ENCODE data around the gene RPS5.
A peak's percentile ranks its signal among the peaks of the same experiment; 100 is the strongest.
"Not testable (repeated sequence)": the region's sequence is repeated elsewhere in the genome, so short reads cannot be mapped to it uniquely, and the experiment has no call there.

Gene RPS5

DNA sequence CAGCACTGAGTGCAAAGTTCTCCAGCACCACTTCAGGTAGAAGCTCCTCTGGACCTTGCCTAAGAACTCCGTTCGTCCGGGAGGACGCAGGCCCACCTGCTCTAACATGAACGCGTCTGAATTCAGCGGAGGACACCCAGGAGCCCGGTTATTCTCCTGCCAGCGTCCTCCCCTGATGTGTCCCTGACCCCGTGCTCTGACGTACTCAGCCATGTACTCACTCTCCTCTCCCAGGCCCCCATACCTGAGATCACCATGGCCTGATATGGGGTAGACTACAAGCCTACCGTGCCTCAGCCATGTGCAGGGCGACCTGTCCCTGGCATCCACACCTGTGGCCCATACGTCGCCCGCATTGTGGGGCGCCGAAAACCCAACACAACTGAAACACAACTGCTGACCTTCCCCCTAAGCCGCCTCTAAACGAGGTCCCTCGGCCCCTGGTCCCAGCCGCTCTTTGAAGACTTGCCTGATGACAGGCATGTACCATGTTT lies 20.6 kb downstream of the RPS5 start:
- no peak for DNase-seq

- peak; percentile 93 to 95 for DNase-seq
Observed at GRCh38 chr19:58408152-58409009, 21.3 kb downstream of the RPS5 start, which contains the start of gene ZNF584. TSS of gene ZNF584 (plus strand) at chr19:58408649. CDS start at chr19:58409148, 499 bp downstream.

GRCh38 chr19:58409010-58409790 lies 22.1 kb downstream of the RPS5 start:
- no peak for DNase-seq

GRCh38 chr19:58416604-58417003 lies 29.5 kb downstream of the RPS5 start:
- DNase-seq: no peak

DNA sequence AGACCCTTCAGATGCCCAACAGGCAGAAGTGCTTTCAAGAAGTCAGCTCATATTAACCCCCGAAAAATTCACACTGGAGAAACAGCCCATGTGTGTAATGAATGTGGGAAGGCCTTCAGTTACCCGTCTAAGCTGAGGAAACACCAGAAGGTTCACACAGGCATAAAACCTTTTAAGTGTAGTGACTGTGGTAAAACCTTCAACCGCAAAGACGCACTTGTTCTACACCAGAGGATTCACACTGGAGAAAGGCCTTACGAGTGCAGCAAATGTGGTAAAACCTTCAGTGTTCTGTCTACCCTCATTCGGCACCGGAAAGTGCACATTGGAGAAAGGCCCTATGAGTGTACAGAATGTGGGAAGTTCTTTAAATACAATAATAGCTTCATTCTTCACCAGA lies 30.0 kb downstream of the RPS5 start:
- no peak for DNase-seq

GRCh38 chr19:58428617-58429016 lies 41.5 kb downstream of the RPS5 start:
- no peak for DNase-seq

- no peak for DNase-seq
Observed at GRCh38 chr19:58429745-58430144, 42.7 kb downstream of the RPS5 start.

GRCh38 chr19:58434217-58434616 lies 47.1 kb downstream of the RPS5 start:
- no peak for DNase-seq

- DNase-seq: peak; percentile 98 to 99
Observed at GRCh38 chr19:58439576-58440554, 52.8 kb downstream of the RPS5 start, which contains the start of gene ZNF132. TSS of gene ZNF132 (minus strand) at chr19:58440153. CDS start at chr19:58439821, 332 bp downstream.

- no peak for DNase-seq
Observed at GRCh38 chr19:58440556-58440955, 53.5 kb downstream of the RPS5 start.

DNA sequence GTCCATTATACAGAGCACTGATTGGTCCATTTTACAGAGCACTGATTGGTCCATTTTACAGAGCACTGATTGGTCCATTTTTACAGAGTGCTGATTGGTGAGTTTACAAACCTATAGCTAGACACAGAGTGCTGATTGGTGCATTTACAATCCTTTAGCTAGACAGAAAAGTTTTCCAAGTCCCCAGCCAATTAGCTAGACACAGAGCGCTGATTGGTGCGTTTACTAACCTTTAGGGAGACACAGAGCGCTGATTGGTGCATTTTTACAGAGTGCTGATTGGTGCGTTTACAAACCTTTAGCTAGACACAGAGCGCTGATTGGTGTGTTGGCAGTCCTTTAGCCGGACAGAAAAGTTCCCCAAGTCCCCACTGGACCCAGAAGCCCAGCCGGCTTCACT lies 55.9 kb downstream of the RPS5 start:
- not testable (repeated sequence) for DNase-seq

Data from CD4-positive, alpha-beta T cell treated with Interleukin-1 beta for 1 hour (primary cell).